Uterus (tissue), 2 donors: Measurements from ENCODE around the gene RAPGEF6.

ENCODE experiments used
- POLR2A ChIP-seq, 2 donors: fragments of 450-650 bp; IDR thresholded peaks; one replicate each; pipeline ENCODE4 v1.6.1; 2016; ENCODE audit warnings: antibody characterized with exemption in 2 of 2, mild to moderate bottlenecking in 1 of 2, moderate library complexity in 1 of 2
- TF ChIP-seq, protein P1 (sequence below), 4 experiments: fragments of 200-600 bp in 2 of 4; fragments of 450-650 bp in 2 of 4; sonication (generic) in 2 of 4; IDR thresholded peaks; one replicate each; pipeline ENCODE4 v1.5.1; 2016 to 2019; ENCODE audit warnings: antibody characterized with exemption in 4 of 4, mild to moderate bottlenecking in 2 of 4, moderate library complexity in 1 of 4

GRCh38 chr5:131528682-131529081 is 106.3 kb downstream of the RAPGEF6 start:
- TF ChIP-seq, protein P1, sequence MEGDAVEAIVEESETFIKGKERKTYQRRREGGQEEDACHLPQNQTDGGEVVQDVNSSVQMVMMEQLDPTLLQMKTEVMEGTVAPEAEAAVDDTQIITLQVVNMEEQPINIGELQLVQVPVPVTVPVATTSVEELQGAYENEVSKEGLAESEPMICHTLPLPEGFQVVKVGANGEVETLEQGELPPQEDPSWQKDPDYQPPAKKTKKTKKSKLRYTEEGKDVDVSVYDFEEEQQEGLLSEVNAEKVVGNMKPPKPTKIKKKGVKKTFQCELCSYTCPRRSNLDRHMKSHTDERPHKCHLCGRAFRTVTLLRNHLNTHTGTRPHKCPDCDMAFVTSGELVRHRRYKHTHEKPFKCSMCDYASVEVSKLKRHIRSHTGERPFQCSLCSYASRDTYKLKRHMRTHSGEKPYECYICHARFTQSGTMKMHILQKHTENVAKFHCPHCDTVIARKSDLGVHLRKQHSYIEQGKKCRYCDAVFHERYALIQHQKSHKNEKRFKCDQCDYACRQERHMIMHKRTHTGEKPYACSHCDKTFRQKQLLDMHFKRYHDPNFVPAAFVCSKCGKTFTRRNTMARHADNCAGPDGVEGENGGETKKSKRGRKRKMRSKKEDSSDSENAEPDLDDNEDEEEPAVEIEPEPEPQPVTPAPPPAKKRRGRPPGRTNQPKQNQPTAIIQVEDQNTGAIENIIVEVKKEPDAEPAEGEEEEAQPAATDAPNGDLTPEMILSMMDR (IDR thresholded peaks at IDR 0.05), result no peak
- no peak for TF ChIP-seq POLR2A (IDR thresholded peaks at IDR 0.05)
